GM21723 (cell line): Measurements from ENCODE around the gene SYNE2.
"Not testable (repeated sequence)": the region's sequence is repeated elsewhere in the genome, so short reads cannot be mapped to it uniquely, and the experiment has no call there.

Experiments
- ATAC-seq: cut with Tn5 transposase; IDR thresholded peaks from one replicate; pipeline ENCODE4 v1.9.1; 2021; ENCODE audit warnings: mild to moderate bottlenecking, moderate library complexity; ENCODE audit not compliant: unreplicated experiment

Gene SYNE2

DNA sequence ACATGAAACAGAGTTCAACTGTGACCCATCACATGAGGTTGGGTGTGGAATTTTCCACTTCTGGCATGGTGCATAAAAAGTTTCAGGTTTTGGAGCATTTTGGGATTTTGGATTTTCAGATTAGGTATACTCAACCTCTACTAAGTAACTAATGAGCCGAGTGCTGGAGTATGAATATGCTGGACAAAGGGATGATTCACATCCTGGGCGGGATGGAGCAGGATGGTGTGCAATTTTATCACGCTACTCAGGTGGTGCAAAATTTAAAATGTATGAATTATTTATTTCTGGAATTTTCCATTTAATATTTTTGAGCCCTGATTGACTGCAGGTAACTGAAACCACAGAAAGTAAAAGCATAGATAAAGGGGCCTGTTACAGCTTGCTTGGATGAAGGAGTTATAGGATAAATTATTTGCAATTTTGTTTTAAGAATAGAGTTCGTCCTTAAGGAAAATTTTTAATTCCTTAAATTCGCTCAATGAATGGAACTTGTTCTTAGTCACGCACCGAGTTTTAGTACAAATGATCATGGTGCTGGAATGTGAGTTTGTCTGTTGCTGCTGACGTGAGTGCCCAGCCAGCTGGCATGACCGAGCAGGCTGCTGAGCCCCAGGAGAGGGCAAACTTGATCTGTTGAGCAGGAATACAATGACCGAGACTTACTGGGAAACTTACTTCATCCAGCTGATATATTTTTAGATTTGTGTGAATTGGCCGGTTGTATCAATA lies 265.0 kb downstream of the SYNE2 start:
- no peak for ATAC-seq

DNA sequence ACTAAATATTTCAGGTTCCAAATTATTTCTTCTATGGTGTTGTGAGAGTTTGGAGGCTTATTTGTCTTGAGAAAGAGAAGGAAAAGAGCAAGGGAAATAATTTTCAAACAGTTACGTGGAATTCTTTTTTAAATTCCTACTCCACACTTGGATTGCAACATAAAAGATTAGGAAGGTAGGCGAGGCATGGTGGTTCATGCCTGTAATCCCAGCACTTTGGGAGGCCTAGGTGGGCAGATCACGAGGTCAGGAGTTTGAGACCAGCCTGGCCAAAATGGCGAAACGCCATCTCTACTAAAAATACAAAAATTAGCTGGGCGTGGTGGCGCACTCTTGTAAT lies 265.6 kb downstream of the SYNE2 start:
- not testable (repeated sequence) for ATAC-seq

DNA sequence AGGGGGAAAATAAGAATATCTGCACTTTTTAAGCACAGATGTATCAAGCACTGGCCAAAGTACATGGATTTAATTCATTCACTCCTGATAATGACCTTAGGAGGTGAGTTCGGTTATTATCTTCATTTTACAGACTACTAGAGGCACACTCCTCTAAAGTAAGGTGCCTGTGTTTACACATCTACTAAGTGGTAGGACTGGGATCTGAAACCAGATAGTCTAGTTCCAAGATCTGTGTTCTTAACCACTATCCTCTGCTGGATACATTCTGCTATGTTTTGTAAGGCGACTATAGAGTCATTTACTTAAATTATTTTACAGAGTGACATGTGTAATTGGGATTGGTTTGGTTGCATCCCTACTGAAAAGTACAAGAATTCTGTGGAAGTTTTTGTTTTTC lies 266.1 kb downstream of the SYNE2 start:
- no peak for ATAC-seq

DNA sequence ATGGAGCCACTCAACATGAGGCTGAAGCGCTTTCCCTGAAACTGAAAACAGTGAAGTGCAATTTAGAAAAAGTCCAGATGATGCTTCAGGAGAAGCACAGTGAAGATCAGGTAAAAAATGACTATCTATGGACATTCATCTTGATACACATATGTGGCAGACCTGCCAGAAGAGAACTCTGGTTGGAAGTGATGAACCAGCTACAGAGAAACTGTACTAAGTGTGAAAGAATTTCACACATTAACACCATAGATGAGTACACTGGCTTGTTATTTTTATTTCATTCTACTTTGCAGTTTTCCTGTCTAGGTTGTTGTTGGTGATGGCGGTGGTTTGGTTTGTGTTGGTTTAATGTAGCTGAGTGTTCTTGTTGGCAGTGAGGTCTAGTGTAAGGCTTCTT lies 266.7 kb downstream of the SYNE2 start:
- ATAC-seq = no peak

DNA sequence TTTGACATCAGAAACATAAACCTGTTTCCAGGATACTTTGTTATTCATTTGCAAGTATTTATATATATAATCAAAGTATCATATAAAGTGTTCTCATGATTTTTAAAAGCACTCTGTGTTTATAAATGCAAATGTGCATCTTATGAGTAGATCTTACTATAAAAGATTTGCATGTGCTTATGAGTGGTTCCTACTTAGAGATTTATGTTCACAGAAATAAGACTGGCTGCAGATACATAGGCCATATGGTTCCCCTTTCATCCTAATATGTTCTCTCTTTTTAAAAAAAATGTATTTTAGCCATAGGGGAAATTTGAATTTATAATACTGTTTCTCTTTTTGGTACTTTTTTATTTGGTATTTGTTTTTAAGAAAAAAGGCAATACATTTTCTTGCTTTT lies 267.2 kb downstream of the SYNE2 start:
- ATAC-seq = no peak

DNA sequence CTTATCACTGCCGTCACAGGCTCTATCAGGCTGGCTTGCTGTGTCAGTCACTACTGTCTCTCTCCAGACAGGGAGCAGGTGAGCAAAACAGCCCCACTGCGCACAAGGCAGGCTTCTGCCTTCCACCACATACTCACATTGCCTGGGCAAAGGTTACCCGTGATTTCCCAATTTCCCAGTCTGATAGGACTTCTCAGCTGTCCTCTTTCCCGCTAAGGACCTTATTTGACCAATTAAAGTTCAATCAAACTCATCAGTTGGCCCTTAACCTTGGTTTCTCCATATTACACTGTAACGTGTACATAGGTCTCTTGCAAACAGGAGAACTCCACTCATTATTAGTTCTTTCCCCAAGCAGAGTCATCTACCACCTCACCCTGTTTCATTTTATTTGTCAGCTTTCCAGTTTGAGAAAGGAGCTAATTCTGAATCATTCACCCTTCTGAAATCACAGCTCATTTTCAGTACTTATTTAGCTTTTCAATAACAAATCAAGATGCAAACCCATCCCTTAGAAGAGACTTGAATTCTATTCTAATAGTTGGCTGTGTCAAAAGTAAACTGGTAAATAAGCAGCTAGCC lies 270.5 kb downstream of the SYNE2 start:
- no peak for ATAC-seq

DNA sequence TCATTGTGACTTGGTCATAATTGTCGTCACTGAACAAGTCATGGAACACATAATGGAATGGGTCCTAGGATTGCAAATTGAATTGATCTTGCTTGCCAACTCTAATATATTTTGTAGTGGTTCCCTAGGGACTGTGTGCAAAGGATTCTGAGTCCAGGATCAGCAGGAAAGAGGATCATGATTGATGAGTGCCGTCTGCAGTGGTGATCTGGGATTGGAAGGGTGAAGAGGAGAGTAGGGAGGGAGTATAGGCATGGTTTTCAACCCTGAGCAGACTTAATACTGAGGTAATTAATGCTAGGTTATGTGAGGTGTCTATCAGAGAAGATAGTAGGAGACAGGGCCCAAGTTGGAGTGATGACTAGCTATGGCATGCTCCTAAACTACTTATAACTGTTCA lies 272.5 kb downstream of the SYNE2 start:
- no peak for ATAC-seq

DNA sequence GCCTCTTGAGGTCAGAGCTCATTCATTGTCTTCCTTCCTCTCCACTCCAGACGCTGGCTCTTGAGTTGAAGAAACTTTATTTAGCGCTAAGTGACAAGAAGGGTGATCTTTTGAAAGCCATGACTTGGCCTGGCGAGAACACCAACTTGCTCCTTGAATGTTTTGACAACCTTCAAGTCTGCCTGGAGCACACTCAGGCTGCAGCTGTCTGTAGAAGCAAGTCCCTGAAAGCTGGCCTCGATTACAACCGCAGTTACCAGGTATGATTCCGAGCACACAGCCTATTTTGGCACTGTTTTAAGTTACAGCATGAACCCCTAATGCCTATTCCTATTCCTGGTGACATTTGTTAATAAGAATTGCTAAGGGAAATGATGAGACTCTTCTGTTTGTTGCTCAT lies 273.7 kb downstream of the SYNE2 start:
- no peak for ATAC-seq

DNA sequence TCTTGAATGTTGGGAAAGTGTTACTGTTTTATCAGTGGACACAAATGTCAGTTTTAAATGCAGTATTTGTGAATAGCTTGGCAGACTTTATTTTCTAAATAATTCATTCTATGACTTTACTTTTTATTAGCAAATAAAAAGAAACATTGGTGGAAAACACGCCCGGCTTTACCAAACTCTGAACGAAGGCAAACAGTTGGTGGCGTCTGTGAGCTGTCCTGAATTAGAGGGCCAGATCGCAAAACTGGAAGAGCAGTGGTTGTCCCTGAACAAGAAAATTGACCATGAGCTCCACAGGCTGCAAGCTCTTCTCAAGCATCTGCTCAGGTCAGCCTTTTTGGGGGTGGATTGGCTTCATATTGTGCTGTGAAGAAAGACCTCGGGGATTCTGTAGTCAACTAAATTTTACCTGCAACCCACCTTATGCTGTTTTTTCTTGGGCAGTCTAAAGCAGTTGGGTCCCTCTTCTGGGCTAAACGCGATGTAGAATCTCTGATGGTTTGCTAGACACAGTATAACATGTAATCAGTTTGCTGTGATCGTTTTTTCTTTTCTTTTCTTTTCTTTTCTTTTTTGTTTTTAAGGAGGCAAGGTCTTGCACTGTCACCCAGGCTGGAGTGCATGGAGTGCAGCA lies 285.0 kb downstream of the SYNE2 start:
- no peak for ATAC-seq

DNA sequence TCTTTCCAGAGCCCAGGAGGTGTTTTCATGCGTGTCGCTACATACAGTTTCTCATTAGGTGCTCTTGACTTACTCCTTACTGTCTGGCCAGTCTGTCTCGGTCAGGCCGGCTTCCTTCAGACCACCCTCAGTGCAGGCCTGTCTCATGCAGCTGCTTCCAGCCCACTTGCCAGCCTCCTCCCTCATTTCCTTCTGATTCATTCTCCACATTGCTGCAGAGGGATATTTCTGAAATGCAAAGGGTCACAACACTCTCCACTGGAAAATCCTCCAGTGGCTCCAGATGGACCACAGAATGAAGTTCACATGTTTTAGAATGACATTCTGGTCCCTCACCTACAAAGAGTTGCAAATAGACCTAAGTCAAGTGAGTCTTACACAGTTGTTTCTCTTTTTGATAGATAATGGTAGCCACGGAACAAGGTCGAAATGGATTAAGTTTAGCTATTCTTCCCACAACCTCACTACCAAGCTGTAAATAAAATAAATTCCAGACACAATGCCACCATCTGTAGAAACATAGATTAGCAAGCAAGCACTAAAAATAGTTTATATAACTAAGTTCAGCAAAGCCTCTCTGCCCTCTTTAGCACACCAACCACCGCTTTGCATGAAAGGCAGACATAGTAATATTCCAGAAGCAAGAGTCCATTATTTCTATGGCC lies 294.5 kb downstream of the SYNE2 start:
- ATAC-seq = no peak

DNA sequence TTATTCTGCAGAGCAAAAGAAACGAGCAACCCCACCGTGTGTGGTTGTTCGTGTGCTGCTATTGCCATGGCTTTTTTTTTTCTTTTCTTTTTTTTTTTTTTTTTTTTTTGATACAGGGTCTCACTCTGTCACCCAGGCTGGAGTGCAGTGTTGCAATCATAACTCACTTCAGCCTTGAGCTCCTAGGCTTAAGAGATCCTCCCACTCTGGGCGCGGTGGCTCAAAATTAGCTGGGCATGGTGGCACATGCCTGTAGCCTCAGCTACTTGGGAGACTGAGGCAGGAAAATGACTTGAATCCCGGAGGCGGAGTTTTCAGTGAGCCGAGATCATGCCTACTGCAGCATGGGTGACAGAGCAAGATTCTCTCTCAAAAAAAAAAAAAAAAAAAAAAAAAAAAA lies 297.1 kb downstream of the SYNE2 start:
- no peak for ATAC-seq

DNA sequence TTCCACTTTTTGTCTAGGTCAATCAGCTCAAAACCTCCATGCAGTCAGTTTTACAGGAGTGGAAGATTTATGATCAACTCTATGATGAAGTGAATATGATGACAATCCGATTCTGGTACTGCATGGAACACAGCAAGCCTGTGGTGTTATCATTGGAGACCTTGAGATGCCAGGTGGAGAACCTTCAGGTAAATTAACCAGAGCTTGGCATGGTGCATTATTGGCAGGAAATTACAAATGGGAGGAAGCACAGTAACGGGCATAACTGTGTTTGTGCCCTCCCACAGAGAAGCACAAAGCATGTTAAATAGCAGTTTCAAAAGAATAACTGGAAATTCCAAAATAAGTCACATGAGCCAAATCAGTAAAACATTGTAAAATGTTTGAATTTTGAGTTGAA lies 305.8 kb downstream of the SYNE2 start:
- ATAC-seq = no peak

DNA sequence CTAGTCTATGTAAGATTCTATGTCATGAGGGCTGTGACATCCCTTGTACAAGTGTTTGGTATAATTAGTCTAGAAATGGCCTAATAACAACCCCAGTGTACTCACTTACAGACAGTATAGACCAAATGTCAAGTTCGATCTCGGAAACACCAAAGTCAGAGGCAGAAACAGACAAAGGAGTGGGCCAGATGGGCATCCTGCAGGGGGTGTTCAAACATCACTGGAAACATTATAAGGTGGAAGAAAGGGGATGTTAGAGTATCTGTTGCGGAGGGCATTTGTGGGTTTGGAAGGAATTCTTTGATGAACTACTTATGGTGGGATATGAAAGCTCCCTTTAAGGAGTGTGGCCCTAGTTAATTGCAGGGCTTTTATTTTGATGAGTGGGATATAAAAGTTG lies 306.8 kb downstream of the SYNE2 start:
- no peak for ATAC-seq

DNA sequence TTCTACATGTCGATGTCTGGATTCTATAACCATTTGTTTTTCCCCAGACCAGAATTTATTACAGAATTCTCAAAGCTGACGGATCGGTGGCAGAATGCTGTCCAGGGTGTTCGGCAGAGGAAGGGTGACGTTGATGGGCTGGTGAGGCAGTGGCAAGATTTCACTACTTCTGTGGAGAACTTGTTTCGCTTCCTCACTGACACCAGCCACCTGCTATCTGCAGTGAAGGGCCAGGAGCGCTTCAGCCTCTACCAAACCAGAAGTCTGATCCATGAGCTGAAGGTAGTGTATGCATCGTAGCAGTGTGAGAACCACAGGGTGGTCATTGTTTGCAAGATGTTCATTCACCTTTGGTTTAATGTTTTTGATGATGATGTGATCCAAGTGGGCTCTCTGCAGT lies 317.4 kb downstream of the SYNE2 start:
- no peak for ATAC-seq

DNA sequence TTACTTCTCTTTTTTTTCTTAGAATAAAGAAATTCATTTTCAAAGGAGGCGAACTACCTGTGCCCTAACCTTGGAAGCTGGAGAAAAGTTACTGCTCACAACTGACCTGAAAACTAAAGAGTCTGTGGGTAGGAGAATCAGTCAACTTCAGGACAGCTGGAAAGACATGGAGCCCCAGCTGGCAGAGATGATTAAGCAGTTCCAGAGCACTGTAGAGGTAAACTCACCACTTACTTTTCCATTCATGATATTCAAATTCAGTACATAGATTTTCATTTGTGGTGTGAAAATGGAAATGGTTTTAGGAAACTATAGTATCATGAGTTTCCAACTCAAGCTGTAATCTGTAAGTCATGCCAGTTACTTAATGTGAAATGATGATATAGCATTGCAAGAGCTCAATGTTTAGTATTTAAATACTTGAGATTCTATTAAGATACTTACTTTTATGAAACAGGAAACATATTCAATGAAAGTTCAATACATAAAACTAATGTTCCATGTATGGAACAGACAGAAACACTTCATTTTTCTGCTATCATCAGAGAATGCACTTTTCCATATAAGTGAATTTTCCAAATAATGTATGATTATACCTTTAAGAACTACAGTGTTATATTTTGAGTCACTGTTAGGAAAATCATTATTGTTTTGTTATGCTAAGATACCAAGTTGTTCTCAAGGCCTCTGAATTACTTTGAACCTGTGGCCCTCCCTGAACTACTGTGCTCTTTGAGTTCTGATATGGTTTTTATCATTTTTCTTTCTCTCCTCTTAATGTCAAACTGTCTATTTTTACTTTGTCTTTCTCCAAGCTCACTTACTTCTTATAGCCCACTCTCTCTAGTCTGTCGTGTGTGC lies 322.3 kb downstream of the SYNE2 start:
- no peak for ATAC-seq

DNA sequence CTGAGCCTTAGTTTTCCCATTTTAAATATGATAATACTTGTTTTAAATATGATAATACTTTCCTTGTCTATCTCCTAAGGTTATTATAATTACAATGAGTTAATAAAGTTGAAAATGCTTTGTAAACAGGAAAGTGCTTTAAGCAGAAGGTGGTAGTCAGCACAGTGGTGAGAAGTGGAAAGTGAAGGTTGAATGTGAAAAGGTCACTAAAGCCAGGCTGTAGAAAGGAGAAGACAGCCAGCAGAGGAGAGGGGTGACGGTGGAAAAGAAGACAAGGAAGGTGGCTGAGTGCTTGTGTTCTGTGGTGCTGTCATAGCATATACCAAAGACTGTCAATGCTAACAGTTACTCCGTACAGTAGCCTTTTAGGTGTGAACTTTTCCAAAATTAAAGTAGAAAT lies 323.5 kb downstream of the SYNE2 start:
- ATAC-seq = no peak

DNA sequence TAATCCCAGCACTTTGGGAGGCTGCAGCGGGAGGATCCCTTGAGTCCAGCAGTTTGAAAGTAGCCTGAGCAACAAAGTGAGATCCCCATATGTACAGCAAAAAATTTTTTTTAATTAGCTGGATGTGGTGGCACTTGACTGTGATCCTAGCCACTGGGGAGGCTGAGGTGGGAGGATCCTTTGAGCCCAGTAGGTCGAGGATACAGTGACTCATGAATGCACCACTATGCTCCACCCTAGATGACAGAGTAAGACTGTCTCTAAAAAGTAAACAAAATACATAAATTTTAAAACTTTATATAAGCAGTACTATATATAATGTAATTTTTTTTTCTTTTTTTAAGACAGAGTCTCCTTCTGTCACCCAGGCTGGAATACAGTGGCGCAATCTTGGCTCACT lies 326.0 kb downstream of the SYNE2 start:
- no peak for ATAC-seq

DNA sequence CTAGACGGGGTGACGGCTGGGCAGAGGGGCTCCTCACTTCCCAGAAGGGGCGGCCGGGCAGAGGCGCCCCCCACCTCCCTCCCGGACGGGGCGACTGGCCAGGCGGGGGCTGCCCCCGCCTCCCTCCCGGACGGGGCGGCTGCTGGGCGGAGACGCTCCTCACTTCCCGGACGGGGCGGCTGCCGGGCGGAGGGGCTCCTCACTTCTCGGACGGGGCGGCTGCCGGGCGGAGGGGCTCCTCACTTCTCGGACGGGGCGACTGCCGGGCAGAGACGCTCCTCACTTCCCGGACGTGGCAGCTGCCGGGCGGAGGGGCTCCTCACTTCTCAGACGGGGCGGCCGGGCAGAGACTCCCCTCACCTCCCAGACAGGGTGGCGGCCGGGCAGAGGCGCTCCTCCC lies 330.1 kb downstream of the SYNE2 start:
- ATAC-seq = not testable (repeated sequence)

DNA sequence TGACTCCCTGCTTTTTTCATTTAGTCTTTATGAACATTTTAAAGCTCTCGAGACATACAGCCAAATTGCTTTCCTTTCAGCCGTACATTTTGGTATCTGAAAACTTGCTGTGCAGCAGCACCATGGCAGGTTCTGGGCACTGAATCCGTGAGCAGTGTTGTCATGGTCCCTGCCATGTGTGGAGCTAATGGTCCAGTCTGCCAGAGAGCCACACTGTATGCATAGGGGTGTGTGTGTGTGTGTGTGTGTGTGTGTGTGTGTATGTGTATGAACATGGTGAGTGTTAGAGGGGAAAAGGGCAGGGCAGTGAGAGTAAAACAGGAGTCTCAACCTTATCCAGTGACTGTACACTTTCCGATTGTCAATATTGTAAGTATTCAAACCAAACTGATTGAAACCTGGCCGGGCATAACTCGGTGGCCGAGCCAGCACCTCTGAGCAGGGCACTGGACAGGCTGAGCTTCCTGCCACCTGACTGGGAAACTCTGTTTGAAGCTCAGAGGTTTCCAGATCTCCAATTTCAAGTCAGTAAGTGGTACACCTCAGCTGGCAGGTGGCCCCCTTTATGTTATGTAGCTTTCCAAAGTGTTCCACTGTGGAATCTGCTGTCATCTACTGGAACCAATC lies 331.4 kb downstream of the SYNE2 start:
- ATAC-seq = no peak

DNA sequence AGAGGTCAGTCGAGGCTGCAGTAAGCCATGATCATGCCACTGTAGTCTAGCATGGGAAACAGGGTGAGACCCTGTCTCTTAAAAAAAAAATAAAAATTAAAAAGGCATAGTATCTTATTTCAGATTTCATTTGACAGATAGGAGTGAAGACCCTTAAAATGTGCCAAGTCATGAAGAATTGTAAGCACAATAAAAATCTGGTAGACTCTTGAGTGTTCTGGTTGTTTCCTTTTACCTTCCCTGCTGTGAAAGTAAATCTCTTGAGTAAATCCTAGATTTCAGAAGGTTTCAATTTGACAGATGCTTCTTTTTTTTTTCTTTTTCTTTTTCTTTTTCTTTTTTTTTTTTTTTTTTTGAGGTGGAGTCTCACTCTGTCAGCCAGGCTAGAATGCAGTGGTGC lies 332.4 kb downstream of the SYNE2 start:
- ATAC-seq = no peak
